Type B pancreatic cell (in vitro differentiated cells): Measurements from ENCODE around the gene PRKAR2B. TPM values are rescaled to one million over a fixed set of nuclear protein-coding genes. Genes with fewer than 3 reads are reported as not detected.

Experiments used
- DNase-seq: peaks from one replicate; pipeline ENCODE4 v3.0.0; 2021; ENCODE audit warnings: mixed read lengths; ENCODE audit not compliant: unreplicated experiment; ENCODE audit errors: extremely low spot score
- H3K27ac Mint-ChIP-seq: 2 replicates; pipeline ENCODE4 v1.8.0; 2021; ENCODE audit warnings: mild to moderate bottlenecking, mixed read lengths
- H3K27me3 Mint-ChIP-seq: 2 replicates; pipeline ENCODE4 v1.8.0; 2021; ENCODE audit warnings: mixed read lengths
- H3K36me3 Mint-ChIP-seq: 2 replicates; pipeline ENCODE4 v1.8.0; 2021; ENCODE audit warnings: mixed read lengths
- H3K4me1 Mint-ChIP-seq: one replicate; pipeline ENCODE4 v1.8.0; 2021; ENCODE audit warnings: mixed read lengths; ENCODE audit not compliant: unreplicated experiment
- H3K4me3 Mint-ChIP-seq: 2 replicates; pipeline ENCODE4 v1.8.0; 2021; ENCODE audit warnings: mild to moderate bottlenecking, mixed read lengths
- H3K9me3 Mint-ChIP-seq: 2 replicates; pipeline ENCODE4 v1.8.0; 2021; ENCODE audit warnings: mixed read lengths
- total RNA-seq: library from RNA; stranded (reverse); gene quantifications from 2 replicates; pipeline ENCODE4 v1.2.1, GENCODE V29; 2021; ENCODE audit warnings: low replicate concordance
- TF ChIP-seq, protein P1 (sequence below): fragments of 200-600 bp; sonication (generic); conservative IDR thresholded peaks from 2 replicates; pipeline ENCODE4 v1.5.0; 2021; ENCODE audit warnings: antibody characterized with exemption, mild to moderate bottlenecking

PRKAR2B gene
- total RNA-seq, 1 donor from 2014 or later, result 7.2 TPM

- TF ChIP-seq, protein P1, sequence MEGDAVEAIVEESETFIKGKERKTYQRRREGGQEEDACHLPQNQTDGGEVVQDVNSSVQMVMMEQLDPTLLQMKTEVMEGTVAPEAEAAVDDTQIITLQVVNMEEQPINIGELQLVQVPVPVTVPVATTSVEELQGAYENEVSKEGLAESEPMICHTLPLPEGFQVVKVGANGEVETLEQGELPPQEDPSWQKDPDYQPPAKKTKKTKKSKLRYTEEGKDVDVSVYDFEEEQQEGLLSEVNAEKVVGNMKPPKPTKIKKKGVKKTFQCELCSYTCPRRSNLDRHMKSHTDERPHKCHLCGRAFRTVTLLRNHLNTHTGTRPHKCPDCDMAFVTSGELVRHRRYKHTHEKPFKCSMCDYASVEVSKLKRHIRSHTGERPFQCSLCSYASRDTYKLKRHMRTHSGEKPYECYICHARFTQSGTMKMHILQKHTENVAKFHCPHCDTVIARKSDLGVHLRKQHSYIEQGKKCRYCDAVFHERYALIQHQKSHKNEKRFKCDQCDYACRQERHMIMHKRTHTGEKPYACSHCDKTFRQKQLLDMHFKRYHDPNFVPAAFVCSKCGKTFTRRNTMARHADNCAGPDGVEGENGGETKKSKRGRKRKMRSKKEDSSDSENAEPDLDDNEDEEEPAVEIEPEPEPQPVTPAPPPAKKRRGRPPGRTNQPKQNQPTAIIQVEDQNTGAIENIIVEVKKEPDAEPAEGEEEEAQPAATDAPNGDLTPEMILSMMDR, result no peak
- no peak for DNase-seq
- no peaks in the 10 kb centered on the region for H3K9me3 Mint-ChIP-seq
- no peak overlapping the region for H3K4me3 Mint-ChIP-seq
- H3K27ac Mint-ChIP-seq, result no peak overlapping the region
- H3K4me1 Mint-ChIP-seq, result no peaks in the 10 kb centered on the region
- no peaks in the 10 kb centered on the region for H3K27me3 Mint-ChIP-seq
- peaks cover 36% of the 10 kb centered on the region for H3K36me3 Mint-ChIP-seq
Observed at GRCh38 chr7:107190090-107190489, 145.6 kb downstream of the PRKAR2B start.

- Mint-ChIP-seq H3K27me3 (no peaks in the 10 kb centered on the region), H3K4me1 (no peaks in the 10 kb centered on the region), H3K36me3 (peaks cover 24% of the 10 kb centered on the region), H3K4me3 (no peak overlapping the region), H3K9me3 (no peaks in the 10 kb centered on the region), H3K27ac (peak overlapping the region; percentile 31)
- DNase-seq, result no peak
- TF ChIP-seq, protein P1, result peak; percentile 29
Observed at GRCh38 chr7:107194052-107194451, 149.5 kb downstream of the PRKAR2B start.

DNA sequence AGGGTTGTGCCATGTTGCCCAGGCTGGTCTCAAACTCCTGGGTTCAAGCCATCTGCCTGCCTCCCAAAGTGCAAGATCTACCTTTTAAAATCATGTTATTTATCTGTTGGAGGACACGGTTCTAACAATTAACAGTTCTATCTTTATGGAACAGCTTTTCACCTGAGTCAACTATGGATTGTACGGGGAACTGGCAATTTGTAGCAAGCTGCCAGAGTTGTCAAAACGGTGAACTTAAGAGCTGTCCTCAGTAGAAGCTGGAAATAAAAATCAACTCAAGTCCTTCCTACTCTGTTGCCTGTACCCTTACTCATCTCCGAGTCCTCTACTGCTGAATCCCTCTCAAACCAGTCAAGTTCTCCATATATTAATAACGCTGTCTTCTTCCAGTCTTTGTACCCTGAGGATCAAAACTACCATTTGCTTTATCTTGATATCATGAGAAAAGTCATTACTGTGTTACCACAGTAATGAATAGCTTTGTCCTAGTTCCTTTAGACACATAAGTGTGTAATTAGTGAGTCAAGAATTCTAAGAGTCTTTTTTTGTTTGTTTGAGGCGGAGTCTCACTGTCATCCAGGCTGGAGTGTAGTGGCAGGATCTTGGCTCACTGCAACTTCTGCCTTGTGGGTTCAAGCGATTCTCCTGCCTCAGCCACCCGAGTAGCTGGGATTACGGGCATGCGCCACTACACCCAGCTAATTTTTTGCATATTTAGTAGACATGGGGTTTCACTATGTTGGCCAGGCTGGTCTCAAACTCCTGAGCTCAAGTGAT lies 152.5 kb downstream of the PRKAR2B start:
- Mint-ChIP-seq H3K36me3 (peaks cover 30% of the 10 kb centered on the region), H3K27me3 (no peaks in the 10 kb centered on the region), H3K27ac (no peak overlapping the region), H3K4me3 (no peak overlapping the region), H3K4me1 (no peaks in the 10 kb centered on the region), H3K9me3 (no peaks in the 10 kb centered on the region)
- no peak for DNase-seq
- TF ChIP-seq, protein P1, result no peak

DNA sequence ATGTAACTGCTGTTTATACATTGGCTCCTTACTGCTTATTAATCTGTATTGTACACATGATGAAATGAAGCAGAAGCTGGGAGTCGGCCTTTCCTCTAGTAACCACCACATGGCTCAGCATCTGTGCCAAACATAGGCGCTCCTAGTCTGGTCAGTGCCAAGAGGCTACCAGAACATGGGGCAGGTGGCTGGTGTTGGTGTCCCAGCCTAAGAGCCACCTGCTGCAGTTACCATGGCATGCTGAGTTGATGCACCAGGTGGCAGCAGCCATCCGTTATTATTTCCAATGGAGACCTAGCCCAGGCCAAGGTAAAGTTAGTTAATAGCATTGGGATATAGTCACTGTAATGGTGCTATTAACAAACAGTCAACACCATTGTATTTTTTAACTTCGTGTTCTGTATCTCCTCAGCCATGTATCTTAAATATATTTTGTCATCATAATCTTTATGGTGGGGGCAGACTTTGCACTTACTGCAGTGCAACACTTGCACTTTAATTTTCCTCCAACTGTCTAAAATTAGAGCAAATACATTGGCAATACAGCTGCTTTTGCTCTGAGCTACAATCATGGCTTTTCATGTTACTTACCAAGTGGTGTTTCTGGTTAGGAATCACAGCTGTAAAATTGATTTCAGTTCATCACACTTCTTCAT lies 157.4 kb downstream of the PRKAR2B start:
- TF ChIP-seq, protein P1, result peak; percentile 69
- Mint-ChIP-seq H3K4me1 (no peaks in the 10 kb centered on the region), H3K27ac (no peak overlapping the region), H3K4me3 (no peak overlapping the region), H3K9me3 (no peaks in the 10 kb centered on the region), H3K27me3 (no peaks in the 10 kb centered on the region), H3K36me3 (peaks cover 31% of the 10 kb centered on the region)
- DNase-seq, result no peak

DNA sequence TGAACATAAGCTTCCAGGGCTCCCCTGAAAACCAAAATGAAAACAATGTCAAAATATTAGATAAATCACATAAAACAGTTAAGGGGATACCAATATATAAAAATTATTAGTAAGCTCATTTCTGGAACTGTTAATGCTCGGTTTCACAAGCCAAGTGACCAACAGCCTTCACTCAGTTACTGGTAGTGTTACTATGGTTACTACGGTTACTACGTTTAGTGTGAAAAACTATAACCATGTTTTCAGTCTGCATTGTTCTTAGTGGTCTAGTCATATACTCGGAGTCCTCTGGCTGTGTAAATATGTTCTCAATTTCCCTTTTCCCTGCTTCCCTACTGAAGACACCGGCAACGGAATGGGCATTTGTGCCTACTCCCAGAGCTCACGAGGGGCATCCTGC lies 159.1 kb downstream of the PRKAR2B start:
- H3K9me3 Mint-ChIP-seq, result no peaks in the 10 kb centered on the region
- H3K4me3 Mint-ChIP-seq, result no peak overlapping the region
- no peaks in the 10 kb centered on the region for H3K4me1 Mint-ChIP-seq
- DNase-seq, result no peak
- H3K27ac Mint-ChIP-seq, result no peak overlapping the region
- no peaks in the 10 kb centered on the region for H3K27me3 Mint-ChIP-seq
- TF ChIP-seq, protein P1, result no peak
- H3K36me3 Mint-ChIP-seq, result peaks cover 31% of the 10 kb centered on the region
